ENCODE results near the gene NFATC2.

Gene NFATC2

GRCh38 chr20:51578145-51578459 lies 35.6 kb upstream of the NFATC2 start:
- TF ChIP-seq CTCF (IDR thresholded peaks at IDR 0.05; ENCODE audit: insufficient read depth, low read length, missing control alignments) = no peak
- ChIA-PET POLR2A (no interaction called here), CTCF (interaction anchor here (3.4 kb wide), 1 partner anchor 17 kb away, joined by 13 read pairs; no protein-coding TSS in a partner anchor)
- no peak overlapping the region for H3K4me3 ChIP-seq (ENCODE audit: low read depth, low read length)
- no peak for DNase-seq (ENCODE audit: low read depth, low spot score)

GRCh38 chr20:51577432-51578144 lies 35.1 kb upstream of the NFATC2 start:
- TF ChIP-seq CTCF (IDR thresholded peaks at IDR 0.05; ENCODE audit: insufficient read depth, low read length, missing control alignments) = no peak
- no peak overlapping the region for H3K4me3 ChIP-seq (ENCODE audit: low read depth, low read length)
- DNase-seq (ENCODE audit: low read depth, low spot score) = no peak
- ChIA-PET CTCF (interaction anchor here (3.4 kb wide), 1 partner anchor 18 kb away, joined by 13 read pairs; no protein-coding TSS in a partner anchor), POLR2A (no interaction called here)

GRCh38 chr20:51575486-51575885 lies 33.0 kb upstream of the NFATC2 start:
- POLR2A ChIA-PET = no interaction called here
- no peak for TF ChIP-seq CTCF (IDR thresholded peaks at IDR 0.05; ENCODE audit: insufficient read depth, low read length, missing control alignments)
- CTCF ChIA-PET = interaction anchor here (1.3 to 3.4 kb wide), 4 partner anchors 9 to 189 kb away, joined by 4 to 13 read pairs (median 6); no protein-coding TSS in a partner anchor
- H3K4me3 ChIP-seq (ENCODE audit: low read depth, low read length) = no peak overlapping the region
- DNase-seq (ENCODE audit: low read depth, low spot score) = no peak

DNA sequence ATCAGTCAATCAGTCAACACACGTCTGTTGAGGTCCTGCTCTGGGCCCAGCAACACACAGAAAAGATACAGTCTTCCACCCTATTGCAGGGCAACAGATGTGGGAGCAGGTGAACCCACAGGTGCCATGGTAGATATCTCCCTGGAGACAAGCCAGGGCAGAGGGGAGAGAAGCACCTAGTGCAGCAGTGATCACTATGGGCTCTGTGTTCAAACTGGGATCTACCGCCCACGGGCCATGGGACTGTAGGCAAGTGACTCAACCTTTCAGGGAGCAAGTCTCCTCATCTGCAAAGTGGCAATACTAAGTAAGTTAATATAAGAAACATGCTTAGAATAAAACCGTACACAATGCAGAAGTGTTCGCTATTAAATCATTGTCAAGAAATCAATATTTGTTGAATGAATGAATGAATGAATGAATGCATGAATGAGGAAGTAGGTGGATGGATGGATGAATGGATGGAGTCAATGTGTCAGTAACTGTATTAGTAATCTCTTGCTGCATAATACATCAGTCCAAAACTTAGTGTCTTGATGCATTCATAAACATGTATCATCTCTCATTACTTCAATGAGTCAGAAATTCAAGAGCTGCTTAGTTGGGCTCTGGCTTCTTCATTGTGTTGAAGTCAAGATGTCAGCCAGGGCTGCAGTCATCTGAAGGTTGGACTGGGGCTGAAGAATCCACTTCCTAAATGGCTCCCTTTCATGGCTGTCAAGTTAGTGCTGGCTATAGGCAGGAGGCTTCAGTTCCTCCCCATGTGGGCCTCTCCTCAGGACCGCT lies 31.9 kb upstream of the NFATC2 start:
- CTCF ChIA-PET = interaction anchor here (0.6 to 3.4 kb wide), 6 partner anchors 10 to 188 kb away, joined by 3 to 13 read pairs (median 6); no protein-coding TSS in a partner anchor
- H3K4me3 ChIP-seq (ENCODE audit: low read depth, low read length) = no peak overlapping the region
- DNase-seq (ENCODE audit: low read depth, low spot score) = no peak
- no peak for TF ChIP-seq CTCF (IDR thresholded peaks at IDR 0.05; ENCODE audit: insufficient read depth, low read length, missing control alignments)
- POLR2A ChIA-PET = interaction anchor here (0.9 kb wide), 1 partner anchor 11 kb away, joined by 5 read pairs; no protein-coding TSS in a partner anchor

- TF ChIP-seq CTCF (IDR thresholded peaks at IDR 0.05; ENCODE audit: insufficient read depth, low read length, missing control alignments) = no peak
- no peak for DNase-seq (ENCODE audit: low read depth, low spot score)
- H3K4me3 ChIP-seq (ENCODE audit: low read depth, low read length) = no peak overlapping the region
- POLR2A ChIA-PET = interaction anchor here (0.9 kb wide), 1 partner anchor 10 kb away, joined by 5 read pairs; no protein-coding TSS in a partner anchor
- CTCF ChIA-PET = interaction anchor here (0.7 to 2.0 kb wide), 3 partner anchors 21 to 201 kb away, joined by 3 to 8 read pairs (median 3); no protein-coding TSS in a partner anchor
These were observed 31.2 kb upstream of the NFATC2 start for GRCh38 chr20:51573576-51574243.

DNA sequence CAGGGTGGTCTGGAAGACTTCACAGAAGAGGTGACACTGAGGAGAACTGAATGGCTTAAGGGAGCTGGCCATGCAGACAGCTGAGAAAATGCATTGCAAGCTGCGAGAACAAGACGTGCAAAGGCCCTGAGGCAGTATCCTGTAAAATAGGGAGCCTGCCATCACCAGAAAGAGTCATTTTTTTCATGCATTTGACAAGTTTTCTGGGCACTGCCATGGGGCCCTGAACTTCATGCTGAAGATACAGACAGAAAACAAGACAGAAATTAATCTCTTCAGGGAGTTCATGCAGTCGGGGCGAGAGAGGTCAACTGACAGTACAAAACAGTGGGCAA lies 28.9 kb upstream of the NFATC2 start:
- H3K4me3 ChIP-seq (ENCODE audit: low read depth, low read length) = no peak overlapping the region
- TF ChIP-seq CTCF (IDR thresholded peaks at IDR 0.05; ENCODE audit: insufficient read depth, low read length, missing control alignments) = no peak
- CTCF ChIA-PET = no interaction called here
- POLR2A ChIA-PET = no interaction called here
- no peak for DNase-seq (ENCODE audit: low read depth, low spot score)
